GM12873 (cell line): ENCODE results near the gene FOXP1.

Source experiments
- CTCF ChIP-seq: IDR thresholded peaks from 2 replicates; pipeline ENCODE4 v1.5.1; 2012; ENCODE audit warnings: low read depth, mild to moderate bottlenecking, moderate library complexity, low read length, control low read depth; ENCODE audit not compliant: insufficient read depth; ENCODE audit errors: missing control alignments

The FOXP1 gene

GRCh38 chr3:71416876-71417275 lies 166.7 kb downstream of the FOXP1 start:
- TF ChIP-seq CTCF, result peak; percentile 11

GRCh38 chr3:71415681-71416122 lies 167.8 kb downstream of the FOXP1 start:
- no peak for TF ChIP-seq CTCF

GRCh38 chr3:71414189-71414927 lies 169.2 kb downstream of the FOXP1 start:
- TF ChIP-seq CTCF, result no peak

- no peak for TF ChIP-seq CTCF
These were observed 170.0 kb downstream of the FOXP1 start for GRCh38 chr3:71413572-71413971.

- no peak for TF ChIP-seq CTCF
These were observed 174.2 kb downstream of the FOXP1 start for GRCh38 chr3:71409352-71409751.

GRCh38 chr3:71408903-71409302 lies 174.6 kb downstream of the FOXP1 start:
- TF ChIP-seq CTCF, result no peak

GRCh38 chr3:71407823-71408222 lies 175.7 kb downstream of the FOXP1 start:
- TF ChIP-seq CTCF, result no peak
